HG02973 (cell line): Measurements from ENCODE around the gene NAV2.

Source experiments
- ATAC-seq: cut with Tn5 transposase; IDR thresholded peaks from one replicate; pipeline ENCODE4 v1.9.1; 2021; ENCODE audit warnings: moderate library complexity; ENCODE audit not compliant: unreplicated experiment

NAV2 gene

DNA sequence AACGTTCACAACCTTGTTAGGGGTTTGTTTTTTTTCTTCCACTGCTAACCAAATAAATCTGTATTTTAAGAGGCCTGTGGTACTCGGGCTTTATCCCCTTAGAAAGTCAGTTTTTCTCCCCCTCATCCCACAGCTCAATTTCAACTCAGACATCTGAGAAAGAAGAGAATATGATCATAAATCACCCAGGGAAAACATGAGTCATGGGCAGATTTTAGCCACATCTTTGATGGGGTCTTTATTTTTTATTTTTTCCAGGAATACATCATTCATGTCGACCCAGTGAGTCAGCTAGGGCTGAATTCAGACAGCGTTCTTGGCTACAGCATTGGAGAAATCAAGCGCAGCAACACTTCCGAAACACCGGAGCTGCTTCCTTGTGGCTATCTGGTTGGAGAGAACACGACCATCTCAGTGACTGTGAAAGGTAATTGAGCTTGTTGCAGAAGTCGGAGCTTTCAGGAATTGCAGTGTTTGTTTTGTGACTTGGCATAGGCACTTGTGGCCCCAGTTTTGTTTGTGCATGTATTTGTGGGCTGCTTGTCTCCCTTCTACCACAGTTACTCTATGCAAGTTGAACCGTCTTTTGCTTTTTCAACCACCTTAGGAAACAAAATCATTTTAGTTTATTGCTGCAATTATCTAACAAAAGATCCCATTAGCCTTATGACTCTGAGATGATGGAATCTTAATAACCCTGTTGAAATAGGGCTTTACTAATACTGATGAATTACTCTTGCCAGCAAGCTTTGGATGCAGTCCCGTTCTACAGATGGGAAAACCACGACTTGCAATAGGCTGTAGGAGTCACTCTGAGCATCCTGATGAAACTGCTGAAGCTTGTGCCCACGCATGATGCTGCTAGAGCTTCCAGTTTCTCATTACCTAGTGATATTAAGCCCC is 384.9 kb downstream of the NAV2 start:
- no peak for ATAC-seq

GRCh38 chr11:20099527-20099926 is 386.9 kb downstream of the NAV2 start:
- ATAC-seq = no peak

DNA sequence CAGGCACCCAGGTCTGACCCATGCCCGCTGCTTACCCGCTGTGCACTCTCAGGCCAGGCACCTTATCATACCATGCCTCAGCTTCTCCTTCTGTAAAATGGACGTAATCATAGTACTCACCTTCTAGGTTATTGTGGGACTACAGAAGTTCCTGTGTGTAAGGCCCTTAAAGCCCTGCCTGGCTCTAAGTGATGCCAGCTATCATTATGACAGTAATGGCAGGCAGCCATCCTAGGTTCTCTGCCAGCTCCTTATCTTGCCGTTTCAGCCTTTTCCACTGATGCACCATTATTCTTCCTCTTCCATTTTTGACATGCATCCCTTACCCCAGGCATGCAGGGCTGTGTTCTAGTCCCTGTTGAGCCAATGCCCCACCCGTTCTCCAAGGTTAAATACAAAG is 389.8 kb downstream of the NAV2 start:
- no peak for ATAC-seq

- no peak for ATAC-seq
Observed at GRCh38 chr11:20103281-20103680, 390.6 kb downstream of the NAV2 start.

- ATAC-seq = no peak
Observed at GRCh38 chr11:20105427-20105826, 392.8 kb downstream of the NAV2 start.

- ATAC-seq = no peak
Observed at GRCh38 chr11:20109731-20110445, 397.3 kb downstream of the NAV2 start.

GRCh38 chr11:20110908-20111669 is 398.5 kb downstream of the NAV2 start:
- peak; percentile 90 for ATAC-seq

DNA sequence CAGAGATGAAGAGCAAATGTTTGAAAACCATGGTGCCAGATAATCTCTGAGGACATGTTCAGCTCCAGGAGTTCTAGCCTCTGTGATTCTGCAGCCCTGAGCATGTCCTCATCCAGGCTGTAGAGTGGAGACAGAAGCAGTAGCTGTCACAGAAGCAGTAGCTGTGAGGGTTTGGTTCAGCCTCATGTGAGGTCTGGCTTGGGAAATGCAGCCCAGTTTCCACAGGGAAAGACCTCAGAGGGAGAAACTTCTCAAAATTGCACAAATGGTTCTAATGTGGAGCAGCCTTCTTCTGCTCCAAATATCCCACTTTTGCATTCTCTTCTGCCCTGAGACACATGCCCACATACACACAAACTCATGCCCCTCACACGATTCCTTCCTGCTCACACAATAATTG is 399.2 kb downstream of the NAV2 start:
- no peak for ATAC-seq

DNA sequence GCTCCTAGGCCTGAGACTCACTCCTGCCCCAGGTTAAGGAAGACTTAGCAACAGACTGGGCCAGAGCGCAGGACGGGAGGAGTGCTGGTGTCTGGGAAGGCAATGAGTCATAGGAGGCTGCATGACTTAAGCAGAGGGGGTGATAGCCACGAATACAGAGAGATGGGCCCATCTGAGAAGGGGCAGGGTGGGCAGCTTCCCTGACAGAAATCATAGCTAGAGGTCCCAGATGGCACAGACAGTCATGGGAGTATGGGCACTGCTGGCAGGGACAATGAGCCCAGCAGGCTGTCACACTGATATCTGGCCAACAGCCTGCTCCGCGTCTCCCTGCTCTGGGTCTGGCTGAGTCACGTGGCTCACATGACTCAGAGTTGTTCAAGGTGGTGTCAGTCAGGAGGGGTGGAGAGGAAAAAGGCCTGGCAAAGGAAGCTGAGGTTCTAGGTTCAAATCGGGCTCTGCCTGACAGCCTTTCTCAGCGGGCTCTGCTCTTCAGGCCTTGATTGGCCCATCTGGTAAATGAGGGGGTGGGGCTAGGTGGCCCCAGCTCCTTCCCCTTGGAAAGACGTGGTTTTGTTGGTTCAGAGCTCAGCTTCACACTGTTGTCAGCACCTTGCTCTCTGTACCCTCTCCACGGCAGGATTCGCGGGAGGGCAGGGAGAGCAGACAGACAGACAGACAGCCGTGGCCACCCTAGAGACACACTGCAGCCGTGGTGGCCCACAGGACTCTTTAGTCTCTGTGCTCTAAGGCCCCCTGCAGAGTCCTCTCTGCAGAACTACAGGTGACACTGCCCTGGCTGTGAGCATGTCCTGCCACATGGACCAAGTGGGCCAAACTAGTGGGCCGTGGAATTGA is 399.9 kb downstream of the NAV2 start:
- no peak for ATAC-seq

GRCh38 chr11:20113149-20113438 is 400.5 kb downstream of the NAV2 start:
- ATAC-seq = no peak

DNA sequence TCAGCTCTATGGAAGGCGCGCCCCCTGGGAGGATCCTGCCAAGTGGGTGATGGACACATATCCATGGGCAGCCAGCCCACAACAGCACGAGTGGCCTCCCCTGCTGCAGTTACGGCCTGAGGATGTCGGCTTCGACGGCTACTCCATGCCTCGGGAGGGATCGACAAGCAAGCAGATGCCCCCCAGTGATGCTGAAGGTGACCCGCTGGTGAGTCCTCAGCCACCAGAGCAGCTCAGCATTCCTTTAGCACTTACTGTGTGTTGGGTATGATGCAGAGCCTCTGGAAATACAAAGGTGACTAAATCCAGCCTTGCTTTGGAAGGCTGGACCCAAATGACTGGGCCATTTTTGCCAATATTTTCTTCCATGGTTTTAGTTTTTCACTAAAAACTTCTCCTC is 402.0 kb downstream of the NAV2 start:
- no peak for ATAC-seq

DNA sequence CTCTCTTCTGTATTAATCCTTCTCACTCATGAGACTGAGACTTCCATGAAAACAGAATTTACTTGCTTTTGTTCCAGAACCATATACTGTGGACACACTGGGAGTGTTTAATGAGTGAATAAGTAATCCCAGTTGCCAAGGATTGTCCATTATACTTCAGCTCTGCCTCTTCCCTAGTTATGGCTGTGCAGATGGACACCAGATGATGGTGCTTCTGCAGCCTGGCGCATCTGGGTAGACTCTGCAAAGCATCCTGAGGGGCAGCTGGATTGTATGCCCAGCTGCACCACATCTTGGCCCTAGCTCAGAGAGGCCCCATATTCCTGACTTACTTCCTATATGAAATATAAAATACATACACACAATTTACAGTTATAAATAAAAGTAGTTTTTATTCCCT is 404.2 kb downstream of the NAV2 start:
- ATAC-seq = no peak

- no peak for ATAC-seq
Observed at GRCh38 chr11:20117291-20117690, 404.7 kb downstream of the NAV2 start.

DNA sequence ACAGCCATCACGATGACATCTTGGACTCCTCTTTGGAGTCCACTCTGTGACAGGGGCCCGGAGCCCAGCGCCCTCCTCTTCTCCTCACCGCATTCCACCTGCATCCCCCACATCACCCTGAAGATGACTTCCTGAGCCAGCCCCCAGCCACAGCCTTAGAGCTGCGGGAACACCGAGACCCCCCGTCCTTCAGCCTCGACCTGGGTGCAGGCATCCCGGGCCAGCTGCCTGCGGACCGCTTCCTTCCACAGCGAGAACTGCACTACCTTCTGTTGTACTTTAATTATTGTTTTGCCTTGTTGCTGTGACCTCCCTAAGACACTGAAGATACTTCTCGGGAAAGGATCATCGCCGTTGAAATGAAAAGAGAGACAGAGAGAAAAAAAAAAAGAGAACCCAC is 405.6 kb downstream of the NAV2 start:
- no peak for ATAC-seq

GRCh38 chr11:20119315-20119714 is 406.7 kb downstream of the NAV2 start:
- ATAC-seq = no peak

GRCh38 chr11:20120134-20120925 is 407.7 kb downstream of the NAV2 start:
- no peak for ATAC-seq

- no peak for ATAC-seq
Observed at GRCh38 chr11:20122131-20122530, 409.5 kb downstream of the NAV2 start.

DNA sequence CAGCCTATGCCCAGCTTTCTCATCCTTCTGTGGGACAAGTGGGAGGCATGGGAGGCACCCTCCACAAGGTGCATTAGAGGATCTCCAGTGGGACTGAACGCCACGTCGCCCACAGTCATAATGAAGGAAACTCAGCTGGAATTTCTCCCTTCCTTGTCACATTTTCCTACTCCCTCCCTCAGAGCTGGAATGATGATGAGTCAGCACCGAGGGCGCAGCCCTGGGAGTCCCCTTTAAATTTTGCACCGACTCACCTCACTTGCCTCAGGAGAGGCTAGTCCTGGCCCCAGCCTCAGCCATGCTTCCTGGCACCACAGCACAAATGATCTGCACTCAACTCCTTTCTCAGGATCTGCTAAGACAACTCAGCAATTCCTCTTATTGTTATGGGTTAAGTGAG is 413.3 kb downstream of the NAV2 start:
- no peak for ATAC-seq

DNA sequence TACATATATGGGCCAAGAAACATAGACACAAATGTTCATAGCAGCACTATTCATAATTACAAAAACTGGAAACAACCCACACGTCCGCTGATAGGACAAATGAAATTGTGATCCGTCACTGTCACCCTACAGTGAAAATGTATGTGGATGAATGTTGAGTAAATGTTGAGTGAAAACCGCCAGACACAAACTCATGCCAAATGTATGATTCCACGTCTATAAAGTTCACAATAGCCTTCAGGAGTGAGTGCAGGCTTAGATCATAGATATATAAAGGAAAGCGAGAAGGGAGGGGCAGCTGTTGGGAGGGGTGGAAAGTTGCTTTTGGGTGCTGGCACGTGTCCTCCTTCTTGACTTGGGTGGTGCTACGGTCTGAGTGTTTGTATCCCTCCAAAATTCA is 414.1 kb downstream of the NAV2 start:
- no peak for ATAC-seq
